Small intestine (tissue), 7 donors: Measurements from ENCODE around the gene FAM177B. TPM values are rescaled to one million over a fixed set of nuclear protein-coding genes. Genes with fewer than 3 reads are reported as not detected.
"Not testable (repeated sequence)": the region's sequence is repeated elsewhere in the genome, so short reads cannot be mapped to it uniquely, and the experiment has no call there.

Source experiments
- DNase-seq, 2 donors: peaks; one replicate each; pipeline versions ENCODE4 v3.0.0 to v3.0.0-alpha.2; 2013
- FAIRE-seq: peaks from 2 replicates; lab custom pipeline; 2012; peaks lifted over from hg19 to GRCh38; lab: Jason Lieb, UNC
- H3K27ac ChIP-seq, 3 donors: one replicate each; pipeline ENCODE4 v1.5.1; 2013; ENCODE audit warnings: low read length in 2 of 3, mild to moderate bottlenecking in 2 of 3, control low read depth in 1 of 3, inconsistent platforms in 1 of 3, low read depth in 1 of 3, moderate library complexity in 1 of 3
- H3K27me3 ChIP-seq, 3 donors: one replicate each; pipeline ENCODE4 v1.6.1; 2013; ENCODE audit warnings: low read length in 3 of 3, inconsistent platforms in 1 of 3; ENCODE audit not compliant: control insufficient read depth in 3 of 3, insufficient read depth in 3 of 3
- H3K36me3 ChIP-seq, 3 donors: one replicate each; pipeline ENCODE4 v1.6.1; 2013; ENCODE audit warnings: low read length in 3 of 3, inconsistent platforms in 1 of 3, low read depth in 1 of 3, mild to moderate bottlenecking in 1 of 3, moderate library complexity in 1 of 3; ENCODE audit not compliant: control insufficient read depth in 3 of 3, insufficient read depth in 2 of 3
- H3K4me1 ChIP-seq, 3 donors: one replicate each; pipeline ENCODE4 v1.6.1; 2013; ENCODE audit warnings: low read length in 2 of 3, inconsistent platforms in 1 of 3, low read depth in 1 of 3, mild to moderate bottlenecking in 1 of 3, moderate library complexity in 1 of 3; ENCODE audit not compliant: control insufficient read depth in 3 of 3, insufficient read depth in 2 of 3
- H3K4me3 ChIP-seq, 3 donors: one replicate each; pipeline ENCODE4 v1.5.1; 2013; ENCODE audit warnings: low read length in 3 of 3, control low read depth in 1 of 3, inconsistent platforms in 1 of 3, low read depth in 1 of 3, mild to moderate bottlenecking in 1 of 3, moderate library complexity in 1 of 3
- H3K9me3 ChIP-seq, 2 donors: one replicate each; pipeline ENCODE4 v1.6.1; 2013; ENCODE audit warnings: low read depth in 1 of 2, low read length in 1 of 2; ENCODE audit not compliant: control insufficient read depth in 2 of 2, insufficient read depth in 1 of 2
- WGBS, 3 donors: extraction: QIAGEN DNeasy Blood & Tissue Kit; methylation state at CpG; one replicate each; pipeline ENCODE4 v1.1.7; 2013; 5-methylcytosine and 5-hydroxymethylcytosine counted together
- polyA plus RNA-seq, 4 donors: library from polyadenylated mRNA; stranded (reverse) in 3 of 4; unstranded in 1 of 4; fragments of 200-250 nt in 3 of 4; fragments of 120-200 nt in 1 of 4; gene quantifications; one replicate each; pipeline versions ENCODE4 v1.2.1 to v1.2.3, GENCODE V29; 2013
- donor health status: healthy with polysubstance abuse.
- donor health status: control.
- donor health status: control.
- donor health status: Bipolar disorder and iron deficiency.
- donor health status: healthy.

The FAM177B gene
- polyA plus RNA-seq, 4 donors, result 3.8 to 16.5 (median 8.5) TPM

DNA sequence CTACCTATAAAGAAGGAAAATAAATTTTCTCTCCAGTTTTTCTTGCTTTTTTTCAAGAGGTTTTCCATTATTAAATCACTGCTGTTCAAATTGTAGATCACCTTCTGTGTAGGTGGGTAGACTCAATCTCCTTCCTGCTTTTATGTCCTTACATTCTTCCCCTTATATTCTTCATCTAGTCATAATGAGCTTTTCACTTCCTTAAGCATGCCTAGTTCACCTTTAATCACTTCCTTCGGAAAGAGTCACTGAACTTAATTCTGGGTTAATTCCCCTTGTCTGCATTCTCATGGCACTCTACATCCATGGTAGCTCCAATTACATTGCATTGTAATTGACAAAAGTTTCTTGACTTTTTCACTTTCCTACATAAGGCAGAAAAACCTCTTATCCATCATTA, 6.1 kb upstream of the FAM177B start:
- H3K27ac ChIP-seq, result no peak overlapping the region
- DNase-seq, result no peak
- H3K4me1 ChIP-seq, result no peaks in the 10 kb centered on the region
- no peaks in the 10 kb centered on the region for H3K9me3 ChIP-seq
- no peaks in the 10 kb centered on the region for H3K27me3 ChIP-seq
- H3K4me3 ChIP-seq, result no peak overlapping the region
- WGBS, 3 donors, result 88 to 94% (median 90%) methylated on average over 1 of the region's 1 CpG
- H3K36me3 ChIP-seq, result peaks cover 3 to 19% (median 19%) of the 10 kb centered on the region in 3 donors
- no peak for FAIRE-seq

DNA sequence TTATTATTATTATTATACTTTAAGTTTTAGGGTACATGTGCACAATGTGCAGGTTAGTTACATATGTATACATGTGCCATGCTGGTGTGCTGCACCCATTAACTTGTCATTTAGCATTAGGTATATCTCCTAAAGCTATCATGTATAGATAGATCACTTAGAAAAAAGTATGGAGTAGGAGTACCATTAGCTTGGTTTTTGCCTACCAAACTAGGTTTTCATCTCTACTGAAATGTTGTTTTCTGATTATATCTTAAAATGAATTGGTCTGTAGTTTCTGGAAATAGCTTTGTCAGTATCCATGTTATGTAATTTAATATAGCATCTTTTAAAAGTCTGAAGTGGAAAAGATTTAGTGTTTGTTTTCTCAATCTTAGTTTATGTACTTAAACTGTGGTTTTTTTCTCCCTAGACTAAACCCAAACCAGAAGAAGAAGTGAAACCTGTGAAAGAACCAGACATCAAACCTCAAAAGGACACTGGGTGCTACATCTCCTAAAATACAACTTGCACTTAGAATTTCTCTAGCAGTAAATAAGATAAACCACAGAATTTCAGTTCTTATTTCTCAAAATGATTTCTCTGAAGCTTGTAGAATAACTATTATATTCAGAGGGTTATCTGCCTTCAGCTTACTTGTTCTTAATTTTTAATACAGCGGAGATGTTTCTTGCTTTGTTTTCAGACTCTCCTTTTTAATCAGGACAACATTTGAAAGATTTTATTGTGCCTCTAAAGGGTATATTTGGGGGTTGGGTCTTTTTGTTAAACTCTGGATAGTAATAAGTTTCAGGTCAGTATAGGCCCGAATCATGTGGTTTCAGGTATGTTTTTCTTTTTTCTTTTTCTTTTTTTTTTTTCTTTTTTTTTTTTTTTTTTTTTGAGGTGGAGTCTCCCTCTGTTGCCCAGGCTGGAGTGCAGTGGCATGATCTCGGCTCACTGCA, 4.5 kb upstream of the FAM177B start:
- peak; percentile 30 for FAIRE-seq
- no peaks in the 10 kb centered on the region for H3K9me3 ChIP-seq
- H3K27ac ChIP-seq, result no peak overlapping the region
- no peak overlapping the region for H3K4me3 ChIP-seq
- peaks cover 3 to 20% (median 18%) of the 10 kb centered on the region in 3 donors for H3K36me3 ChIP-seq
- no peak for DNase-seq
- H3K27me3 ChIP-seq, result no peaks in the 10 kb centered on the region
- 80 to 91% (median 84%) methylated on average over 3 of the region's 3 CpGs for WGBS, 3 donors
- H3K4me1 ChIP-seq, result no peaks in the 10 kb centered on the region

GRCh38 chr1:222734740-222735139, 2.3 kb upstream of the FAM177B start:
- H3K9me3 ChIP-seq, result no peaks in the 10 kb centered on the region
- H3K4me3 ChIP-seq, result no peak overlapping the region
- H3K27ac ChIP-seq, result no peak overlapping the region
- H3K27me3 ChIP-seq, result no peaks in the 10 kb centered on the region
- FAIRE-seq (peak; percentile 59), DNase-seq (no peak)
- H3K36me3 ChIP-seq, result peaks cover 3 to 20% (median 12%) of the 10 kb centered on the region in 3 donors
- 81 to 84% (median 83%) methylated on average over 1 of the region's 1 CpG for WGBS, 3 donors
- H3K4me1 ChIP-seq, result no peaks in the 10 kb centered on the region

DNA sequence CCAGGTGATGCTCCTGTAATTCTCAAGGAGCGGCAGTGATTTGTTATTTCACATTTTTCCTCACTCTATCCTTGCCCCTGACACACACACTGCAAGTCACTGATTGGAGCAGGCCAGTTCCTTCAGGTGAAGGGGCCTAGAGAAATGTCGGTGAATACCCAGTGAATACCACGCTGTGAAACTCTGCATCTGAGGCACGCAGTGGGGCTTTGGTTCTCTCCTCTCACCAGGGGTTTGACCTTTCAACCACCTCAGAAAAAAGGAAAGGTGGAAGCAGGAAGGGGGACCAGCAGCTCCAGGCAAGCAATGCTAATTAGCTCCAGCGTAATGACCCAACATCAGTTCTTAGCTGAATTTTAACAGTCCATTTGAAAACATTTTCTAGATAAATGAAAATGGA, 532 bp upstream of the FAM177B start:
- DNase-seq, result no peak
- FAIRE-seq, result no peak
- H3K4me3 ChIP-seq, result no peak overlapping the region
- H3K27ac ChIP-seq, result no peak overlapping the region
- 72 to 92% (median 90%) methylated on average over 5 of the region's 5 CpGs for WGBS, 3 donors
- H3K27me3 ChIP-seq, result no peaks in the 10 kb centered on the region
- no peaks in the 10 kb centered on the region for H3K9me3 ChIP-seq
- H3K4me1 ChIP-seq, result no peaks in the 10 kb centered on the region
- peaks cover 3 to 16% (median 6%) of the 10 kb centered on the region in 3 donors for H3K36me3 ChIP-seq

DNA sequence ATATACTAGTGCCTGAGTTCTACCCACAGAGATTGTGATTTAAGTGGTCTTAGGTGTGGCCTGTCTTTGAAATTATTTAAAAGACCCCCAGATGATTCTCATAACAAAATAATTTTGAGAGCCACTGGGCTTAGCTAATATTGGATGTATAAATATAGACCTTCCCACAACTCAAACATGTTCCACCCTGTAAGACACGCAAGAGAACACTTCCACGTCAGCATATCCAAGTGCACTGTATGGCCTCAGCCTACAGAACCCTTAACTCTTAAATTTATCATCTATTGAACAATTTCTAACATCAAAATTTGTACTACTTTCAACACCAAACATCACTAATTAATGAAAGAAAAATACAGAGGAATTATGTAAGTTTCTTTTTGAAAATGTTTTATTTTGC, 2.5 kb downstream of the FAM177B start:
- peak in 1 of 2 donors; percentile 29 for DNase-seq
- no peak overlapping the region for H3K27ac ChIP-seq
- no peaks in the 10 kb centered on the region for H3K4me1 ChIP-seq
- H3K36me3 ChIP-seq, result peaks cover 3 to 12% (median 3%) of the 10 kb centered on the region in 3 donors
- FAIRE-seq, result no peak
- H3K9me3 ChIP-seq, result no peaks in the 10 kb centered on the region
- H3K27me3 ChIP-seq, result no peaks in the 10 kb centered on the region
- 73 to 91% (median 84%) methylated on average over 2 of the region's 2 CpGs for WGBS, 3 donors
- H3K4me3 ChIP-seq, result no peak overlapping the region

DNA sequence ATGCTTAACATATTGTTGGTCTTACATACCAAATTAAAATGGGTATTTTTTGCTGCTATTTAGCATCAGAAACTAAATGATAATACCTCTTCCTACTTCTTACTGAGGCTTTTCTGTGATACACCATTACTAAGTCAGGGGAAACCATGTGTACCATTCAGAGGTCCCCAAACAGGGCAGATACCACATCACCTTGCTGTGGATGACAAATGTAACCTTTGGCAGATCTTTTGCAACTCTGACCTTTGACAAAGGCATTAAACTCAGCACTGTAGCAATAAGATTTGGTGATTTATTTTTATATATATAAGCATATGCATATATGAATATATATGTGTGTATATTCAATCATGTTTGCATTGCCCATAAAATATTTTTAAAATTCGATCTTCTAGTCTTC, 2.9 kb downstream of the FAM177B start:
- no peaks in the 10 kb centered on the region for H3K9me3 ChIP-seq
- no peaks in the 10 kb centered on the region for H3K4me1 ChIP-seq
- H3K27ac ChIP-seq, result no peak overlapping the region
- no peak overlapping the region for H3K4me3 ChIP-seq
- 70 to 81% (median 70%) methylated on average over 1 of the region's 1 CpG for WGBS, 3 donors
- H3K36me3 ChIP-seq, result peaks cover 3 to 12% (median 3%) of the 10 kb centered on the region in 3 donors
- H3K27me3 ChIP-seq, result no peaks in the 10 kb centered on the region
- DNase-seq (peak; percentile 18 to 57), FAIRE-seq (no peak)

DNA sequence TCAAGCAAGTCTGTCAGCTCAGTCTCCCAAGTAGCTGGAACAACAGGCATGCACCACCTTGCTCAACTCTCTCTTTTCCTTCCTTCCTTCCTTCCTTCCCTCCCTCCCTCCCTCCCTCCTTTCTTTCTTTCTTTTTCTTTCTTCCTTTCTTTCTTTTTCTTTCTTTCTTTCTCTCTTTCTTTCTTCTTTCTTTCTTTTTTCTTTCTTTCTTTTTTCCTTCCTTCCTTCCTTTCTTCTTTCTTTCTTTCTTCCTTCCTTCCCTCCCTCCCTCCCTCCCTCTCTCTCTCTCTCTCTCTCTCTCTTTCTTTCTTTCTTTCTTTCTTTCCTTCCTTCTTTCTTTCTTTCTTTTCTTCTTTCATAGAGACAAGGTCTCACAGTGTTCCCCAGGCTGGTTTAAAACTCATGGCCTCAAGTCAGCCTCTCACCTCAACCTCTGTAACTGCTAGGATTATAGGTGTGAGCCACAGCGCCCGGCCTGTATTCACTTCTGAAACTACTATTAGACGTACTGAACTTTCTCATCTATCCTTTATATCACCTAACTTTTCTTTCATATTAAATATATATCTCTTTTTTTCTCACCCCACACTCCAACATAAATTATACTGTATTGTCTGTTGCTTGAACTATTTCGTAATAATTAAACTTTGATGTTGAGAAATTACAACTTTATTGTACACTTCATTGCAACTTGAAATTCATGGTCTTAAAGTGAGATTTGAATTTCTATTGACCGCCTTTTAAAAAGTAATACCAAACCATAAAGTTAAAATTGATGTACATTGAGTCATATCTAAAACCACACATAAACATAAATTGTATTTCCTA, 4.8 kb downstream of the FAM177B start:
- H3K9me3 ChIP-seq, H3K27me3 ChIP-seq, H3K4me3 ChIP-seq, DNase-seq, H3K4me1 ChIP-seq, H3K36me3 ChIP-seq, FAIRE-seq, H3K27ac ChIP-seq: not testable (repeated sequence)
- 76 to 92% (median 86%) methylated on average over 5 of the region's 5 CpGs for WGBS, 3 donors

- no peak overlapping the region for H3K4me3 ChIP-seq
- no peaks in the 10 kb centered on the region for H3K36me3 ChIP-seq
- H3K27me3 ChIP-seq, result peaks cover 0 to 3% (median 0%) of the 10 kb centered on the region in 3 donors
- H3K9me3 ChIP-seq, result no peaks in the 10 kb centered on the region
- no peaks in the 10 kb centered on the region for H3K4me1 ChIP-seq
- FAIRE-seq, result no peak
- H3K27ac ChIP-seq, result no peak overlapping the region
- DNase-seq, result no peak
Observed at GRCh38 chr1:222749927-222750326, 12.9 kb downstream of the FAM177B start.
